Ascending aorta (tissue), 2 donors: ENCODE data around the gene DEK. TPM values are rescaled to one million over a fixed set of nuclear protein-coding genes. Genes with fewer than 3 reads are reported as not detected.

Source experiments
- DNase-seq, 2 donors: peaks; one replicate each; pipeline ENCODE4 v3.0.0-alpha.2; 2019; ENCODE audit warnings: low spot score in 2 of 2
- H3K27ac ChIP-seq, 2 donors: fragments of 200-600 bp; sonication (generic); one replicate each; pipeline ENCODE4 v1.5.1; 2016 to 2017; ENCODE audit warnings: mild to moderate bottlenecking in 1 of 2
- H3K27me3 ChIP-seq: fragments of 200-600 bp; sonication (generic); one replicate; pipeline ENCODE4 v1.5.1; 2017
- H3K36me3 ChIP-seq, 2 donors: fragments of 200-600 bp; sonication (generic); one replicate each; pipeline ENCODE4 v1.5.1; 2016
- H3K4me1 ChIP-seq, 2 donors: fragments of 200-600 bp; sonication (generic); one replicate each; pipeline ENCODE4 v1.5.1; 2016 to 2017; ENCODE audit warnings: mild to moderate bottlenecking in 1 of 2
- H3K4me3 ChIP-seq, 2 donors: fragments of 200-600 bp; sonication (generic); one replicate each; pipeline ENCODE4 v1.5.1; 2016 to 2017; ENCODE audit warnings: mild to moderate bottlenecking in 1 of 2
- H3K9me3 ChIP-seq, 2 donors: fragments of 200-600 bp; sonication (generic); one replicate each; pipeline ENCODE4 v1.5.1; 2016
- CTCF ChIP-seq, 3 experiments: fragments of 200-600 bp in 2 of 3; fragments of 450-650 bp in 1 of 3; sonication (generic) in 2 of 3; IDR thresholded peaks; one replicate each; pipeline ENCODE4 v1.5.1; 2016 to 2019; ENCODE audit warnings: antibody characterized with exemption in 3 of 3, mild to moderate bottlenecking in 1 of 3, moderate library complexity in 1 of 3
- intact Hi-C: fragments of 100-400 bp; cut with DNase I; formaldehyde crosslinking; loops from one replicate; pipeline ENCODE4 v1.15.1; 2023
- total RNA-seq: library from RNA; depleted of rRNA; stranded (reverse); fragments of >200 nt; gene quantifications from one replicate; pipeline ENCODE4 v1.1.0, GENCODE V29; 2016

Gene DEK
- total RNA-seq, 1 donor from 2014 or later = 51.2 TPM

DNA sequence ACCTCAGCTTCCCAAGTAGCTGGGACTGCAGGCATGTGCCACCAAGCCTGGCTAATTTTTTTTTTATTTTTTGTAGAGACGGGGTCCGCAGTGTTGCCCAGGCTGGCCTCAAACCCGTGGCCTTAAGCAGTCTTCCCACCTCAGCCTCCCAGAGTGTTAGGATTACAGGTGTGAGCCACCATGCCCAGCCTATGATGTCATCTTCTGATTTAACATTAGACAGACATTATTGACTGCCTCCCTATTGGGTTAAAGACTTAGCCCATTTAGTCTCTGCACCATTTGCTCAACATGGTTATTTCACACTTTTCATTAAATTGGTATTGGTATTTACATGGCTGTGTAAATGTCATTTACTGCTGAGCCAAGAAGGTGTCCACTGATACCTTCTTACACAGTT lies 46.1 kb downstream of the DEK start:
- Histone ChIP-seq H3K4me1 (no peaks in the 10 kb centered on the region), H3K27me3 (no peaks in the 10 kb centered on the region), H3K36me3 (peaks cover 10 to 40% of the 10 kb centered on the region in 2 donors), H3K27ac (no peak overlapping the region), H3K9me3 (no peaks in the 10 kb centered on the region), H3K4me3 (no peak overlapping the region)
- no peak for DNase-seq
- intact Hi-C loops = no loop called here
- no peak for TF ChIP-seq CTCF (IDR thresholded peaks at IDR 0.05)

- no peak overlapping the region for H3K4me3 ChIP-seq
- no peaks in the 10 kb centered on the region for H3K9me3 ChIP-seq
- no peaks in the 10 kb centered on the region for H3K4me1 ChIP-seq
- intact Hi-C loops = no loop called here
- no peak for TF ChIP-seq CTCF (IDR thresholded peaks at IDR 0.05)
- no peak overlapping the region for H3K27ac ChIP-seq
- no peaks in the 10 kb centered on the region for H3K27me3 ChIP-seq
- DNase-seq = no peak
- peaks cover 5 to 27% of the 10 kb centered on the region in 2 donors for H3K36me3 ChIP-seq
Measured at GRCh38 chr6:18216411-18216810, 47.9 kb downstream of the DEK start.

GRCh38 chr6:18215436-18215835 lies 48.9 kb downstream of the DEK start:
- peaks cover 5 to 24% of the 10 kb centered on the region in 2 donors for H3K36me3 ChIP-seq
- H3K4me3 ChIP-seq = no peak overlapping the region

GRCh38 chr6:18214003-18214402 lies 50.3 kb downstream of the DEK start:
- peaks cover 5 to 24% of the 10 kb centered on the region in 2 donors for H3K36me3 ChIP-seq
- peak overlapping the region; percentile 2 to 4 for H3K27ac ChIP-seq
- DNase-seq = no peak
- no peaks in the 10 kb centered on the region for H3K9me3 ChIP-seq
- H3K27me3 ChIP-seq = no peaks in the 10 kb centered on the region
- H3K4me3 ChIP-seq = peak overlapping the region in 1 of 2 donors; percentile 28
- intact Hi-C loops = no loop called here
- TF ChIP-seq CTCF (IDR thresholded peaks at IDR 0.05) = no peak
- H3K4me1 ChIP-seq = peaks cover 0 to 6% of the 10 kb centered on the region in 2 donors

More at GRCh38 chr6:18215436-18215835, 48.9 kb downstream of the DEK start:
- DNase-seq = no peak
- no peaks in the 10 kb centered on the region for H3K4me1 ChIP-seq
- no peak overlapping the region for H3K27ac ChIP-seq
- no peaks in the 10 kb centered on the region for H3K9me3 ChIP-seq
- TF ChIP-seq CTCF (IDR thresholded peaks at IDR 0.05) = no peak
- no peaks in the 10 kb centered on the region for H3K27me3 ChIP-seq
- intact Hi-C loops = no loop called here

GRCh38 chr6:18213439-18213838 lies 50.9 kb downstream of the DEK start:
- intact Hi-C loops = no loop called here
- no peak for TF ChIP-seq CTCF (IDR thresholded peaks at IDR 0.05)
- H3K9me3 ChIP-seq = no peaks in the 10 kb centered on the region
- no peak overlapping the region for H3K4me3 ChIP-seq
- peaks cover 5 to 21% of the 10 kb centered on the region in 2 donors for H3K36me3 ChIP-seq
- no peaks in the 10 kb centered on the region for H3K27me3 ChIP-seq
- H3K27ac ChIP-seq = no peak overlapping the region
- DNase-seq = no peak
- peaks cover 0 to 6% of the 10 kb centered on the region in 2 donors for H3K4me1 ChIP-seq

DNA sequence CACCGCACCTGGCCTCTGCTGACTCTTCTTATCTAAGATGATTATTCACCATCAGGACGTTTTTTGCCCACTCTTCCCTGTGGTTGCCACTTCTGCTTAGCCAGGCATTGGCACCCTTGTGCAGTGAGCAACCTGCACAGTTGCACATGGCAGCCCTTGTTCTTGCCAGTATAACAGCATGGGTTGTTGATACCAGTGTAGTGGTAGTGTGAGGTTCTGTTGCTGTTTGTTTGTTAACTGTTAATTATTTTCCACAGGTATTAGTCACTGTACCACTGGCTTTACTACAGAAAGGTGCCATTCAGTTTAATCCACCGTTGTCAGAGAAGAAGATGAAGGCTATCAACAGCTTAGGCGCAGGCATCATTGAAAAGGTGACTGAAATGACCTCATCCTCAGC lies 52.1 kb downstream of the DEK start:
- intact Hi-C loops = no loop called here
- Histone ChIP-seq H3K36me3 (peaks cover 5 to 21% of the 10 kb centered on the region in 2 donors), H3K9me3 (no peaks in the 10 kb centered on the region), H3K27ac (no peak overlapping the region), H3K4me1 (peaks cover 0 to 6% of the 10 kb centered on the region in 2 donors), H3K27me3 (no peaks in the 10 kb centered on the region), H3K4me3 (no peak overlapping the region)
- TF ChIP-seq CTCF (IDR thresholded peaks at IDR 0.05) = no peak
- no peak for DNase-seq
